CD14-positive monocyte (primary cell): ENCODE measurements around the gene ECHDC3. TPM values are rescaled to one million over a fixed set of nuclear protein-coding genes. Genes with fewer than 3 reads are reported as not detected.
"Not testable (repeated sequence)": the region's sequence is repeated elsewhere in the genome, so short reads cannot be mapped to it uniquely, and the experiment has no call there.

Experiments used
- DNase-seq, 3 donors: peaks; one replicate each; pipeline ENCODE4 v3.0.0-alpha.2; 2011 to 2022
- H2AFZ ChIP-seq: 2 replicates; pipeline ENCODE4 v1.6.0; 2012; ENCODE audit warnings: mild to moderate bottlenecking, low read depth, low read length, inconsistent platforms; ENCODE audit not compliant: insufficient read depth, poor library complexity, severe bottlenecking
- H3K27ac ChIP-seq, 2 donors: 1 replicate in 1 of 2; 2 replicates in 1 of 2; pipeline ENCODE4 v1.5.1; 2012 to 2013; ENCODE audit warnings: low read length in 2 of 2, control low read depth in 1 of 2, inconsistent platforms in 1 of 2, low read depth in 1 of 2, mild to moderate bottlenecking in 1 of 2
- H3K27me3 ChIP-seq, 2 donors: one replicate each; pipeline versions ENCODE4 v1.6.0 to v1.6.1; 2011 to 2013; ENCODE audit warnings: low read length in 2 of 2; ENCODE audit not compliant: control insufficient read depth in 2 of 2, insufficient read depth in 2 of 2
- H3K36me3 ChIP-seq, 2 donors: replicated peaks in 1 of 2; 1 replicate in 1 of 2; 2 replicates in 1 of 2; pipeline versions ENCODE4 v1.5.1 to v1.6.1; 2012 to 2013; ENCODE audit warnings: low read length in 2 of 2, control low read depth in 1 of 2, inconsistent platforms in 1 of 2, mild to moderate bottlenecking in 1 of 2; ENCODE audit not compliant: insufficient read depth in 2 of 2, control insufficient read depth in 1 of 2
- H3K4me1 ChIP-seq, 2 donors: 1 replicate in 1 of 2; 2 replicates in 1 of 2; pipeline versions ENCODE4 v1.5.1 to v1.6.1; 2012 to 2013; ENCODE audit warnings: low read length in 2 of 2, control low read depth in 1 of 2, inconsistent platforms in 1 of 2, mild to moderate bottlenecking in 1 of 2, moderate library complexity in 1 of 2; ENCODE audit not compliant: insufficient read depth in 2 of 2, control insufficient read depth in 1 of 2
- H3K4me2 ChIP-seq: replicated peaks from 2 replicates; pipeline ENCODE3; 2012; ENCODE audit warnings: low read length, moderate library complexity, mild to moderate bottlenecking; ENCODE audit not compliant: poor library complexity, severe bottlenecking; ENCODE audit errors: extremely low read depth
- H3K4me3 ChIP-seq, 3 experiments: fragments of 200-600 bp in 1 of 3; sonication (generic) in 1 of 3; replicated peaks in 1 of 3; 1 replicate in 2 of 3; 2 replicates in 1 of 3; pipeline ENCODE4 v1.5.1; 2011 to 2013; ENCODE audit warnings: low read length in 3 of 3, mild to moderate bottlenecking in 3 of 3, control low read depth in 2 of 3, low read depth in 2 of 3, inconsistent platforms in 1 of 3, moderate library complexity in 1 of 3
- H3K79me2 ChIP-seq: 2 replicates; pipeline ENCODE4 v1.6.0; 2012; ENCODE audit warnings: mild to moderate bottlenecking, control low read depth, inconsistent platforms, low read length, moderate library complexity; ENCODE audit not compliant: insufficient read depth
- H3K9ac ChIP-seq: 2 replicates; pipeline ENCODE4 v1.6.0; 2017; ENCODE audit warnings: low read length, mild to moderate bottlenecking; ENCODE audit not compliant: insufficient read depth, poor library complexity, severe bottlenecking
- H3K9me3 ChIP-seq, 2 donors: replicated peaks in 1 of 2; 1 replicate in 1 of 2; 2 replicates in 1 of 2; pipeline versions ENCODE4 v1.5.1 to v1.6.1; 2012 to 2013; ENCODE audit warnings: low read length in 2 of 2, control low read depth in 1 of 2; ENCODE audit not compliant: control insufficient read depth in 1 of 2, insufficient read depth in 1 of 2
- H4K20me1 ChIP-seq: 2 replicates; pipeline ENCODE4 v1.6.0; 2012; ENCODE audit warnings: mild to moderate bottlenecking, low read length, control low read depth, moderate library complexity; ENCODE audit not compliant: insufficient read depth
- H3K27ac Mint-ChIP-seq, 7 donors: one replicate each; pipeline ENCODE4 v1.8.0; 2020; ENCODE audit warnings: mild to moderate bottlenecking in 7 of 7, mixed read lengths in 7 of 7, moderate library complexity in 6 of 7, inconsistent platforms in 2 of 7
- H3K27me3 Mint-ChIP-seq, 3 donors: one replicate each; pipeline ENCODE4 v1.8.0; 2021 to 2022; ENCODE audit warnings: low read depth in 3 of 3, mild to moderate bottlenecking in 3 of 3, mixed read lengths in 3 of 3, moderate library complexity in 3 of 3, inconsistent platforms in 1 of 3
- H3K36me3 Mint-ChIP-seq, 2 donors: one replicate each; pipeline ENCODE4 v1.8.0; 2020; ENCODE audit warnings: mixed read lengths in 2 of 2, inconsistent platforms in 1 of 2, mild to moderate bottlenecking in 1 of 2
- H3K4me1 Mint-ChIP-seq: one replicate; pipeline ENCODE4 v1.8.0; 2020; ENCODE audit warnings: mild to moderate bottlenecking, mixed read lengths
- H3K4me3 Mint-ChIP-seq, 2 donors: one replicate each; pipeline ENCODE4 v1.8.0; 2020; ENCODE audit warnings: mild to moderate bottlenecking in 2 of 2, mixed read lengths in 2 of 2, moderate library complexity in 1 of 2
- H3K9me3 Mint-ChIP-seq, 7 donors: one replicate each; pipeline ENCODE4 v1.8.0; 2020 to 2022; ENCODE audit warnings: mixed read lengths in 7 of 7, mild to moderate bottlenecking in 6 of 7, moderate library complexity in 6 of 7, inconsistent platforms in 2 of 7
- WGBS: methylation state at CpG from one replicate; pipeline ENCODE4 v1.1.5; 2013; ENCODE audit warnings: missing lambda C conversion rate; ENCODE audit not compliant: insufficient coverage; 5-methylcytosine and 5-hydroxymethylcytosine counted together
- intact Hi-C, 2 donors: fragments of 100-400 bp; cut with micrococcal nuclease; formaldehyde crosslinking; loops; one replicate each; pipeline versions ENCODE4 v1.15.0 to v1.15.1; 2023
- polyA plus RNA-seq, 3 donors: library from polyadenylated mRNA; depleted of rRNA in 1 of 3; unstranded in 2 of 3; stranded (reverse) in 1 of 3; fragments of 300-500 nt in 2 of 3; fragments of >200 nt in 1 of 3; fragmentation: Illumina TruSeq in 2 of 3; gene quantifications; 1 replicate in 2 of 3; 2 replicates in 1 of 3; pipeline ENCODE4 v1.2.3, GENCODE V29; 2012 to 2021
- TF ChIP-seq, protein P1 (sequence below): fragments of 200-600 bp; IDR thresholded peaks from one replicate; pipeline ENCODE4 v1.8.0; 2022; ENCODE audit warnings: antibody characterized with exemption, mild to moderate bottlenecking

The ECHDC3 gene
- polyA plus RNA-seq, 3 donors, result 9.2 to 10.6 (median 9.4) TPM

DNA sequence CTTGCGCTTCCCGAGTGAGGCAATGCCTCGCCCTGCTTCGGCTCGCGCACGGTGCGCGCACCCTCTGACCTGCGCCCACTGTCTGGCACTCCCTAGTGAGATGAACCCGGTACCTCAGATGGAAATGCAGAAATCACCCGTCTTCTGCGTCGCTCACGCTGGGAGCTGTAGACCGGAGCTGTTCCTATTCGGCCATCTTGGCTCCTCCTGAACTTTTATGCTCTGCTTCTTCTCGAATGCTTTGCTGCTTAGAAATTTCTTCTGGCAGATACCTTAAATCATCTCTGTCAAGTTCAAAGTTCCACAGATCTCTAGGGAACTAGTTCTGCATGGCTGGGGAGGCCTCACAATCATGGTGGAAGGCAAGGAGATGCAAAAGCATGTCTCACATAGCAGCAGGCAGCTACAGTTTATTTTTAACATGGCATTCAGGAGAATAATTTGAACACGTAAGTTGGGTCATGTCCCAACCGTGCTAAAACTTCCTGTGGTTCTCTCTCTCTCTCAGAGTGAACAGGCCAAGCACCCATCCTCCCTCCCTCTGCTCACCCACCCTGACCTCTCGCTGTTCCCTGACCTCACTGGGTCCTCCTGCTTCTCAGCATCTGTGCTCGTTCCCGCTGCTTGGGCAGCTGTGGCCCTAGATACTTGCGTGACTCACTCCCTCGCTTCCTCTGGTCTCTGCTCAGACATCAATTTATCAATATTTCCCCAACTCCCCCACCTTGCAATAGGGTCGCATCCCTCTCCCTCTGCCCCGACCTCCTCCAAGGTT, 4.7 kb upstream of the ECHDC3 start:
- H3K4me1 ChIP-seq, H3K9me3 Mint-ChIP-seq, intact Hi-C loops, H3K9me3 ChIP-seq, DNase-seq, H3K4me2 ChIP-seq, H3K27ac Mint-ChIP-seq, H3K4me1 Mint-ChIP-seq, H3K79me2 ChIP-seq, H3K9ac ChIP-seq, H3K27me3 ChIP-seq, H3K27ac ChIP-seq, H3K36me3 Mint-ChIP-seq, H2AFZ ChIP-seq, H3K36me3 ChIP-seq, H3K4me3 ChIP-seq, H4K20me1 ChIP-seq: not testable (repeated sequence)
- Mint-ChIP-seq H3K4me3 (peak overlapping the region; percentile 27 to 43), H3K27me3 (peaks cover 2 to 15% (median 9%) of the 10 kb centered on the region in 3 donors)
- WGBS, result 82% methylated on average over 17 of the region's 27 CpGs

GRCh38 chr10:11740907-11741306, 1.3 kb upstream of the ECHDC3 start:
- H2AFZ ChIP-seq, result no peak overlapping the region
- H3K36me3 ChIP-seq, result no peaks in the 10 kb centered on the region
- H3K36me3 Mint-ChIP-seq, result peaks cover 9 to 15% of the 10 kb centered on the region in 2 donors
- no peak overlapping the region for H3K27ac ChIP-seq
- no peaks in the 10 kb centered on the region for H3K27me3 ChIP-seq
- H3K9me3 Mint-ChIP-seq, result peaks cover 0 to 9% (median 2%) of the 10 kb centered on the region in 7 donors
- TF ChIP-seq, protein P1, sequence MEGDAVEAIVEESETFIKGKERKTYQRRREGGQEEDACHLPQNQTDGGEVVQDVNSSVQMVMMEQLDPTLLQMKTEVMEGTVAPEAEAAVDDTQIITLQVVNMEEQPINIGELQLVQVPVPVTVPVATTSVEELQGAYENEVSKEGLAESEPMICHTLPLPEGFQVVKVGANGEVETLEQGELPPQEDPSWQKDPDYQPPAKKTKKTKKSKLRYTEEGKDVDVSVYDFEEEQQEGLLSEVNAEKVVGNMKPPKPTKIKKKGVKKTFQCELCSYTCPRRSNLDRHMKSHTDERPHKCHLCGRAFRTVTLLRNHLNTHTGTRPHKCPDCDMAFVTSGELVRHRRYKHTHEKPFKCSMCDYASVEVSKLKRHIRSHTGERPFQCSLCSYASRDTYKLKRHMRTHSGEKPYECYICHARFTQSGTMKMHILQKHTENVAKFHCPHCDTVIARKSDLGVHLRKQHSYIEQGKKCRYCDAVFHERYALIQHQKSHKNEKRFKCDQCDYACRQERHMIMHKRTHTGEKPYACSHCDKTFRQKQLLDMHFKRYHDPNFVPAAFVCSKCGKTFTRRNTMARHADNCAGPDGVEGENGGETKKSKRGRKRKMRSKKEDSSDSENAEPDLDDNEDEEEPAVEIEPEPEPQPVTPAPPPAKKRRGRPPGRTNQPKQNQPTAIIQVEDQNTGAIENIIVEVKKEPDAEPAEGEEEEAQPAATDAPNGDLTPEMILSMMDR, result no peak
- no peak overlapping the region for H3K4me3 ChIP-seq
- no peaks in the 10 kb centered on the region for H4K20me1 ChIP-seq
- H3K27me3 Mint-ChIP-seq, result peaks cover 2 to 22% (median 9%) of the 10 kb centered on the region in 3 donors
- H3K79me2 ChIP-seq, result peaks cover 14% of the 10 kb centered on the region
- no peak overlapping the region for H3K4me3 Mint-ChIP-seq
- H3K4me1 Mint-ChIP-seq, result peaks cover 28% of the 10 kb centered on the region
- no peak for DNase-seq
- 98% methylated on average over 8 of the region's 11 CpGs for WGBS
- no peak overlapping the region for H3K4me2 ChIP-seq
- intact Hi-C loops, result loop anchor here in 1 of 2 donors (10.0 kb wide), 1 partner anchor 126 kb away; the partner anchor contains the start of gene USP6NL
- H3K27ac Mint-ChIP-seq, result no peak overlapping the region
- H3K4me1 ChIP-seq, result peaks cover 17 to 26% of the 10 kb centered on the region in 2 donors
- no peak overlapping the region for H3K9ac ChIP-seq
- H3K9me3 ChIP-seq, result peaks cover 0 to 6% of the 10 kb centered on the region in 2 donors
